Lung (tissue), 12 donors: Measurements from ENCODE around the gene APBA2. TPM values are rescaled to one million over a fixed set of nuclear protein-coding genes. Genes with fewer than 3 reads are reported as not detected.

Experiments used
- ATAC-seq: fragments of 200-7000 bp; cut with Tn5 transposase; one replicate; pipeline ENCODE4 v1.9.1; 2020; ENCODE audit warnings: moderate number of reproducible peaks; ENCODE audit not compliant: insufficient read depth, low FRiP score
- DNase-seq, 3 donors: peaks; one replicate each; pipeline ENCODE4 v3.0.0-alpha.2; 2013 to 2017
- H3K27ac ChIP-seq, 2 donors: one replicate each; pipeline ENCODE4 v1.5.1; 2013; ENCODE audit warnings: mild to moderate bottlenecking in 2 of 2, moderate library complexity in 2 of 2, control low read depth in 1 of 2, inconsistent platforms in 1 of 2, low read depth in 1 of 2, low read length in 1 of 2
- H3K27me3 ChIP-seq, 3 donors: one replicate each; pipeline ENCODE4 v1.5.1; 2013; ENCODE audit warnings: low read length in 2 of 3; ENCODE audit not compliant: control insufficient read depth in 3 of 3, insufficient read depth in 3 of 3
- H3K36me3 ChIP-seq, 4 donors: one replicate each; pipeline ENCODE4 v1.5.1; 2013; ENCODE audit warnings: low read length in 4 of 4, mild to moderate bottlenecking in 1 of 4, moderate library complexity in 1 of 4; ENCODE audit not compliant: control insufficient read depth in 4 of 4, insufficient read depth in 4 of 4
- H3K4me1 ChIP-seq, 5 donors: one replicate each; pipeline ENCODE4 v1.5.1; 2013; ENCODE audit warnings: low read length in 5 of 5, mild to moderate bottlenecking in 2 of 5, moderate library complexity in 1 of 5; ENCODE audit not compliant: control insufficient read depth in 5 of 5, insufficient read depth in 5 of 5
- H3K4me3 ChIP-seq: one replicate; pipeline ENCODE4 v1.5.1; 2013; ENCODE audit warnings: mild to moderate bottlenecking, control low read depth, moderate library complexity
- H3K9ac ChIP-seq, 2 donors: one replicate each; pipeline ENCODE4 v1.5.1; 2013; ENCODE audit warnings: low read length in 2 of 2, control low read depth in 1 of 2; ENCODE audit not compliant: insufficient read depth in 1 of 2
- H3K9me3 ChIP-seq, 4 donors: one replicate each; pipeline ENCODE4 v1.5.1; 2013; ENCODE audit warnings: low read length in 3 of 4, mild to moderate bottlenecking in 1 of 4, moderate library complexity in 1 of 4; ENCODE audit not compliant: control insufficient read depth in 4 of 4, insufficient read depth in 3 of 4
- CTCF ChIP-seq: IDR thresholded peaks from 2 replicates; pipeline ENCODE4 v1.5.1; 2012; ENCODE audit warnings: mild to moderate bottlenecking; ENCODE audit errors: control extremely low read depth, extremely low read depth
- WGBS, 2 donors: extraction: QIAGEN DNeasy Blood & Tissue Kit; methylation state at CpG; one replicate each; pipeline ENCODE4 v1.1.7; 2013; 5-methylcytosine and 5-hydroxymethylcytosine counted together
- polyA plus RNA-seq, 2 donors: library from polyadenylated mRNA; stranded (reverse); fragments of 200-250 nt; gene quantifications; one replicate each; pipeline ENCODE4 v1.2.1, GENCODE V29; 2013
- total RNA-seq, 2 donors: library from RNA; depleted of rRNA in 1 of 2; stranded (reverse); fragments of >200 nt in 1 of 2; gene quantifications; one replicate each; pipeline ENCODE4 v1.2.1, GENCODE V29; 2014 to 2021
- donor health status: control.
- donor health status: control.
- donor health status: Bipolar disorder and iron deficiency.
- donor health status: healthy.
- donor health status: DM: yes; HTN: yes; CAD: no.

Gene APBA2
- total and polyA plus RNA-seq, 4 donors: 1.6 to 18.3 (median 4.5) TPM

- DNase-seq: no peak
- 93 to 96% methylated on average over 9 of the region's 9 CpGs for WGBS, 2 donors
- H3K9ac ChIP-seq: no peak overlapping the region
- TF ChIP-seq CTCF: no peak
- H3K27ac ChIP-seq: no peak overlapping the region
- no peaks in the 10 kb centered on the region for H3K9me3 ChIP-seq
- H3K4me3 ChIP-seq: no peak overlapping the region
- H3K27me3 ChIP-seq: no peaks in the 10 kb centered on the region
- H3K4me1 ChIP-seq: no peaks in the 10 kb centered on the region
- no peaks in the 10 kb centered on the region for H3K36me3 ChIP-seq
- ATAC-seq: no peak
These were observed 210.0 kb downstream of the APBA2 start for GRCh38 chr15:29095746-29096145.

- no peak for TF ChIP-seq CTCF
- H3K4me3 ChIP-seq: no peak overlapping the region
These were observed 211.4 kb downstream of the APBA2 start for GRCh38 chr15:29097168-29097567.

GRCh38 chr15:29097971-29098370 is 212.2 kb downstream of the APBA2 start:
- H3K9ac ChIP-seq: no peak overlapping the region
- H3K36me3 ChIP-seq: no peaks in the 10 kb centered on the region
- WGBS, 2 donors: 71 to 78% methylated on average over 9 of the region's 9 CpGs
- no peaks in the 10 kb centered on the region for H3K4me1 ChIP-seq
- no peaks in the 10 kb centered on the region for H3K9me3 ChIP-seq
- H3K27me3 ChIP-seq: no peaks in the 10 kb centered on the region
- no peak for TF ChIP-seq CTCF
- no peak overlapping the region for H3K4me3 ChIP-seq
- no peak for DNase-seq
- no peak overlapping the region for H3K27ac ChIP-seq
- no peak for ATAC-seq

More at GRCh38 chr15:29097168-29097567, 211.4 kb downstream of the APBA2 start:
- Histone ChIP-seq H3K9ac (no peak overlapping the region), H3K27ac (no peak overlapping the region), H3K36me3 (no peaks in the 10 kb centered on the region), H3K27me3 (no peaks in the 10 kb centered on the region), H3K4me1 (no peaks in the 10 kb centered on the region), H3K9me3 (no peaks in the 10 kb centered on the region)
- DNase-seq: no peak
- no peak for ATAC-seq
- 89 to 91% methylated on average over 14 of the region's 14 CpGs for WGBS, 2 donors

GRCh38 chr15:29098652-29099051 is 212.9 kb downstream of the APBA2 start:
- no peak overlapping the region for H3K4me3 ChIP-seq
- no peaks in the 10 kb centered on the region for H3K4me1 ChIP-seq
- H3K9ac ChIP-seq: no peak overlapping the region
- DNase-seq (no peak), ATAC-seq (no peak)
- WGBS, 2 donors: 87 to 97% methylated on average over 13 of the region's 13 CpGs
- no peaks in the 10 kb centered on the region for H3K27me3 ChIP-seq
- no peak overlapping the region for H3K27ac ChIP-seq
- no peaks in the 10 kb centered on the region for H3K36me3 ChIP-seq
- H3K9me3 ChIP-seq: no peaks in the 10 kb centered on the region
- no peak for TF ChIP-seq CTCF
